IPS-15b (cell line): ENCODE measurements around the gene DKC1.

Experiments used
- H3K27me3 ChIP-seq: one replicate; pipeline ENCODE4 v1.6.1; 2013; ENCODE audit warnings: low read length; ENCODE audit not compliant: control insufficient read depth, insufficient read depth
- H3K36me3 ChIP-seq: one replicate; pipeline ENCODE4 v1.6.1; 2013; ENCODE audit warnings: low read length; ENCODE audit not compliant: control insufficient read depth, insufficient read depth
- H3K4me1 ChIP-seq: one replicate; pipeline ENCODE4 v1.6.1; 2013; ENCODE audit warnings: mild to moderate bottlenecking, low read length; ENCODE audit not compliant: control insufficient read depth, insufficient read depth
- H3K4me3 ChIP-seq: one replicate; pipeline ENCODE4 v1.5.1; 2013; ENCODE audit warnings: low read depth, low read length
- H3K9ac ChIP-seq: one replicate; pipeline ENCODE4 v1.6.1; 2013; ENCODE audit warnings: low read depth, mild to moderate bottlenecking, low read length
- H3K9me3 ChIP-seq: one replicate; pipeline ENCODE4 v1.6.1; 2013; ENCODE audit warnings: mild to moderate bottlenecking, low read length; ENCODE audit not compliant: control insufficient read depth, insufficient read depth

The DKC1 gene

GRCh38 chrX:154799556-154800348 is 37.1 kb downstream of the DKC1 start:
- Histone ChIP-seq H3K9me3 (no peaks in the 10 kb centered on the region), H3K4me3 (no peak overlapping the region), H3K4me1 (peaks cover 4% of the 10 kb centered on the region), H3K27me3 (peaks cover 19% of the 10 kb centered on the region), H3K9ac (no peak overlapping the region), H3K36me3 (no peaks in the 10 kb centered on the region)

- Histone ChIP-seq H3K36me3 (no peaks in the 10 kb centered on the region), H3K4me1 (peaks cover 4% of the 10 kb centered on the region), H3K9ac (no peak overlapping the region), H3K27me3 (peaks cover 19% of the 10 kb centered on the region), H3K4me3 (no peak overlapping the region), H3K9me3 (no peaks in the 10 kb centered on the region)
Observed at GRCh38 chrX:154800478-154801210, 38.0 kb downstream of the DKC1 start.

- H3K4me1 ChIP-seq = peaks cover 4% of the 10 kb centered on the region
- no peak overlapping the region for H3K4me3 ChIP-seq
- no peak overlapping the region for H3K9ac ChIP-seq
- peaks cover 25% of the 10 kb centered on the region for H3K27me3 ChIP-seq
- no peaks in the 10 kb centered on the region for H3K9me3 ChIP-seq
- no peaks in the 10 kb centered on the region for H3K36me3 ChIP-seq
Observed at GRCh38 chrX:154802947-154803346, 40.3 kb downstream of the DKC1 start.

- Histone ChIP-seq H3K4me1 (peaks cover 1% of the 10 kb centered on the region), H3K9me3 (peaks cover 4% of the 10 kb centered on the region), H3K4me3 (peak overlapping the region; percentile 62), H3K27me3 (peaks cover 25% of the 10 kb centered on the region), H3K36me3 (no peaks in the 10 kb centered on the region), H3K9ac (no peak overlapping the region)
Observed at GRCh38 chrX:154804261-154804956, 41.7 kb downstream of the DKC1 start.

- Histone ChIP-seq H3K36me3 (no peaks in the 10 kb centered on the region), H3K4me1 (no peaks in the 10 kb centered on the region), H3K9ac (no peak within 1 kb of the TSS), H3K4me3 (peak within 1 kb of the TSS; percentile 62), H3K27me3 (peaks cover 25% of the 10 kb centered on the region), H3K9me3 (peaks cover 4% of the 10 kb centered on the region)
Observed at GRCh38 chrX:154804957-154805695, 42.5 kb downstream of the DKC1 start, which contains the start of gene MPP1. Gene MPP1, minus strand, starts transcription at chrX:154805485. Its CDS starts 112 bp downstream, at chrX:154805373.

GRCh38 chrX:154805696-154806091 is 43.0 kb downstream of the DKC1 start:
- peaks cover 22% of the 10 kb centered on the region for H3K27me3 ChIP-seq
- H3K4me3 ChIP-seq = peak overlapping the region; percentile 62
- no peak overlapping the region for H3K9ac ChIP-seq
- H3K9me3 ChIP-seq = peaks cover 4% of the 10 kb centered on the region
- no peaks in the 10 kb centered on the region for H3K36me3 ChIP-seq
- H3K4me1 ChIP-seq = no peaks in the 10 kb centered on the region

GRCh38 chrX:154806837-154807501 is 44.3 kb downstream of the DKC1 start:
- Histone ChIP-seq H3K4me1 (no peaks in the 10 kb centered on the region), H3K4me3 (no peak overlapping the region), H3K9ac (no peak overlapping the region), H3K9me3 (peaks cover 4% of the 10 kb centered on the region), H3K36me3 (no peaks in the 10 kb centered on the region), H3K27me3 (peaks cover 19% of the 10 kb centered on the region)

- Histone ChIP-seq H3K4me3 (no peak overlapping the region), H3K27me3 (peaks cover 6% of the 10 kb centered on the region), H3K36me3 (no peaks in the 10 kb centered on the region), H3K9ac (no peak overlapping the region), H3K4me1 (no peaks in the 10 kb centered on the region), H3K9me3 (peaks cover 4% of the 10 kb centered on the region)
Observed at GRCh38 chrX:154809939-154810665, 47.4 kb downstream of the DKC1 start.

- Histone ChIP-seq H3K9me3 (peaks cover 4% of the 10 kb centered on the region), H3K9ac (no peak overlapping the region), H3K4me1 (no peaks in the 10 kb centered on the region)
Observed at GRCh38 chrX:154812341-154813101, 49.9 kb downstream of the DKC1 start.

GRCh38 chrX:154813801-154814200 is 51.1 kb downstream of the DKC1 start:
- H3K9me3 ChIP-seq = no peaks in the 10 kb centered on the region
- no peaks in the 10 kb centered on the region for H3K4me1 ChIP-seq
- H3K27me3 ChIP-seq = no peaks in the 10 kb centered on the region
- no peak overlapping the region for H3K9ac ChIP-seq
- H3K36me3 ChIP-seq = no peaks in the 10 kb centered on the region
- no peak overlapping the region for H3K4me3 ChIP-seq

More at GRCh38 chrX:154812341-154813101, 49.9 kb downstream of the DKC1 start:
- Histone ChIP-seq H3K36me3 (no peaks in the 10 kb centered on the region), H3K4me3 (no peak overlapping the region), H3K27me3 (no peaks in the 10 kb centered on the region)
